OCI-LY1 (cell line): ENCODE data around the gene PIAS2.
"Not testable (repeated sequence)": the region's sequence is repeated elsewhere in the genome, so short reads cannot be mapped to it uniquely, and the experiment has no call there.

ENCODE experiments used
- H2AFZ ChIP-seq: fragments of 200-600 bp; sonication (generic), shearing (Covaris generic); 2 replicates; pipeline ENCODE4 v1.6.0; 2014; ENCODE audit warnings: antibody characterized with exemption, mild to moderate bottlenecking, low read length
- H3F3A ChIP-seq: fragments of 200-600 bp; sonication (generic), shearing (Covaris generic); 2 replicates; pipeline ENCODE4 v1.6.0; 2014; ENCODE audit warnings: mild to moderate bottlenecking, antibody characterized with exemption, low read length, moderate library complexity; ENCODE audit not compliant: insufficient read depth
- H3K27ac ChIP-seq: fragments of 200-600 bp; sonication (generic); 2 replicates; pipeline ENCODE4 v1.5.1; 2014; ENCODE audit warnings: low read length, mixed run types, mild to moderate bottlenecking, low read depth; ENCODE audit not compliant: poor library complexity, severe bottlenecking
- H3K27me3 ChIP-seq: fragments of 200-600 bp; sonication (generic); 2 replicates; pipeline ENCODE4 v1.6.0; 2014; ENCODE audit warnings: antibody characterized with exemption, mild to moderate bottlenecking, low read length, moderate library complexity; ENCODE audit not compliant: insufficient read depth
- H3K36me3 ChIP-seq: fragments of 200-600 bp; sonication (generic); 2 replicates; pipeline ENCODE4 v1.6.1; 2014; ENCODE audit warnings: mild to moderate bottlenecking, antibody characterized with exemption, low read length, moderate library complexity, mixed read lengths; ENCODE audit not compliant: insufficient read depth
- H3K4me1 ChIP-seq: fragments of 200-600 bp; sonication (generic); 2 replicates; pipeline ENCODE4 v1.5.1; 2014; ENCODE audit warnings: mild to moderate bottlenecking, low read length, moderate library complexity; ENCODE audit not compliant: insufficient read depth, severe bottlenecking
- H3K4me2 ChIP-seq: fragments of 200-600 bp; sonication (generic), shearing (Covaris generic); 2 replicates; pipeline ENCODE4 v1.6.1; 2014; ENCODE audit warnings: low read length
- H3K4me3 ChIP-seq: fragments of 200-600 bp; sonication (generic); 2 replicates; pipeline ENCODE4 v1.5.1; 2014; ENCODE audit warnings: low read length, low read depth, mild to moderate bottlenecking, mixed read lengths; ENCODE audit not compliant: poor library complexity, severe bottlenecking
- H3K79me2 ChIP-seq: fragments of 200-600 bp; shearing (Covaris generic); 2 replicates; pipeline ENCODE4 v1.6.1; 2016; ENCODE audit warnings: mixed run types, low read length, mixed read lengths; ENCODE audit not compliant: insufficient read depth
- H3K9ac ChIP-seq: fragments of 200-600 bp; sonication (generic), shearing (Covaris generic); 2 replicates; pipeline ENCODE4 v1.6.1; 2014; ENCODE audit warnings: mild to moderate bottlenecking, low read length, mixed read lengths
- H3K9me2 ChIP-seq: fragments of 200-600 bp; sonication (generic), shearing (Covaris generic); 2 replicates; pipeline ENCODE4 v1.6.1; 2014; ENCODE audit warnings: low read depth, mild to moderate bottlenecking, low read length, mixed read lengths
- H3K9me3 ChIP-seq: fragments of 200-600 bp; shearing (Covaris generic); 2 replicates; pipeline ENCODE4 v1.6.1; 2014; ENCODE audit warnings: low read length, mixed read lengths
- H4K20me1 ChIP-seq: fragments of 200-600 bp; sonication (generic), shearing (Covaris generic); 2 replicates; pipeline ENCODE4 v1.6.0; 2016; ENCODE audit warnings: mild to moderate bottlenecking, low read length; ENCODE audit not compliant: insufficient read depth
- CTCF ChIP-seq: fragments of 200-600 bp; sonication (generic), shearing (Covaris generic); IDR thresholded peaks from 2 replicates; pipeline ENCODE4 v1.5.1; 2017; ENCODE audit warnings: mild to moderate bottlenecking, antibody characterized with exemption, low read length, moderate library complexity, mixed read lengths
- EZH2 ChIP-seq: fragments of 200-600 bp; sonication (generic), shearing (Covaris generic); IDR thresholded peaks from 2 replicates; pipeline ENCODE4 v1.8.0; 2017; ENCODE audit warnings: borderline replicate concordance, mixed run types, mild to moderate bottlenecking, antibody characterized with exemption, low read length, moderate library complexity, mixed read lengths

Gene PIAS2

GRCh38 chr18:46868169-46868921 lies 49.0 kb downstream of the PIAS2 start:
- H3K4me1 ChIP-seq = no peaks in the 10 kb centered on the region
- TF ChIP-seq EZH2 (no peak), CTCF (no peak)
- no peak overlapping the region for H2AFZ ChIP-seq
- H3K27ac ChIP-seq = no peak overlapping the region
- no peak overlapping the region for H3K4me3 ChIP-seq
- H3K36me3 ChIP-seq = peaks cover 32% of the 10 kb centered on the region
- H3K27me3 ChIP-seq = no peaks in the 10 kb centered on the region
- H3F3A ChIP-seq = no peaks in the 10 kb centered on the region
- peaks cover 24% of the 10 kb centered on the region; the same call in 1 of the 2 replicates for H3K79me2 ChIP-seq
- H3K4me2 ChIP-seq = no peak overlapping the region
- H3K9me2 ChIP-seq = no peaks in the 10 kb centered on the region
- H4K20me1 ChIP-seq = no peaks in the 10 kb centered on the region
- peaks cover 13% of the 10 kb centered on the region for H3K9me3 ChIP-seq
- H3K9ac ChIP-seq = no peak overlapping the region

- no peak for TF ChIP-seq CTCF
- no peak for TF ChIP-seq EZH2
- H3K9me2 ChIP-seq = no peaks in the 10 kb centered on the region
- no peak overlapping the region for H3K27ac ChIP-seq
- no peaks in the 10 kb centered on the region for H4K20me1 ChIP-seq
- H3K4me3 ChIP-seq = no peak overlapping the region
- peaks cover 13% of the 10 kb centered on the region for H3K9me3 ChIP-seq
- H3K27me3 ChIP-seq = no peaks in the 10 kb centered on the region
- H3K4me2 ChIP-seq = no peak overlapping the region
- peaks cover 37% of the 10 kb centered on the region for H3K36me3 ChIP-seq
- no peaks in the 10 kb centered on the region for H3F3A ChIP-seq
- peaks cover 24% of the 10 kb centered on the region; the same call in 1 of the 2 replicates for H3K79me2 ChIP-seq
- no peak overlapping the region for H3K9ac ChIP-seq
- no peak overlapping the region for H2AFZ ChIP-seq
- no peaks in the 10 kb centered on the region for H3K4me1 ChIP-seq
Measured at GRCh38 chr18:46867367-46868143, 49.8 kb downstream of the PIAS2 start.

GRCh38 chr18:46866523-46866922 lies 50.8 kb downstream of the PIAS2 start:
- peaks cover 36% of the 10 kb centered on the region for H3K36me3 ChIP-seq

GRCh38 chr18:46865245-46865644 lies 52.1 kb downstream of the PIAS2 start:
- not testable (repeated sequence) for H4K20me1 ChIP-seq, H3K4me2 ChIP-seq, H3K9me2 ChIP-seq, H3K4me3 ChIP-seq, H3K27ac ChIP-seq, H3K4me1 ChIP-seq, H3K27me3 ChIP-seq, H3F3A ChIP-seq, H2AFZ ChIP-seq, H3K9ac ChIP-seq
- Histone ChIP-seq H3K36me3 (peaks cover 40% of the 10 kb centered on the region), H3K79me2 (peaks cover 24% of the 10 kb centered on the region; the same call in 1 of the 2 replicates), H3K9me3 (peaks cover 13% of the 10 kb centered on the region)

More at GRCh38 chr18:46866523-46866922, 50.8 kb downstream of the PIAS2 start:
- no peak overlapping the region for H2AFZ ChIP-seq
- TF ChIP-seq EZH2 = no peak
- TF ChIP-seq CTCF = no peak
- H3K9me3 ChIP-seq = peaks cover 13% of the 10 kb centered on the region
- H3K27me3 ChIP-seq = no peaks in the 10 kb centered on the region
- no peak overlapping the region for H3K9ac ChIP-seq
- no peaks in the 10 kb centered on the region for H3K4me1 ChIP-seq
- no peak overlapping the region for H3K27ac ChIP-seq
- no peaks in the 10 kb centered on the region for H4K20me1 ChIP-seq
- peaks cover 24% of the 10 kb centered on the region; the same call in 1 of the 2 replicates for H3K79me2 ChIP-seq
- H3K9me2 ChIP-seq = no peaks in the 10 kb centered on the region
- no peak overlapping the region for H3K4me2 ChIP-seq
- no peaks in the 10 kb centered on the region for H3F3A ChIP-seq
- H3K4me3 ChIP-seq = no peak overlapping the region
